ENCODE data around the gene HNRNPA2B1. TPM values are rescaled to one million over a fixed set of nuclear protein-coding genes. Genes with fewer than 3 reads are reported as not detected.
"Not testable (repeated sequence)": the region's sequence is repeated elsewhere in the genome, so short reads cannot be mapped to it uniquely, and the experiment has no call there.

HNRNPA2B1 gene
- total and polyA plus RNA-seq, 4 donors, result 165 to 1,155 (median 662) TPM

DNA sequence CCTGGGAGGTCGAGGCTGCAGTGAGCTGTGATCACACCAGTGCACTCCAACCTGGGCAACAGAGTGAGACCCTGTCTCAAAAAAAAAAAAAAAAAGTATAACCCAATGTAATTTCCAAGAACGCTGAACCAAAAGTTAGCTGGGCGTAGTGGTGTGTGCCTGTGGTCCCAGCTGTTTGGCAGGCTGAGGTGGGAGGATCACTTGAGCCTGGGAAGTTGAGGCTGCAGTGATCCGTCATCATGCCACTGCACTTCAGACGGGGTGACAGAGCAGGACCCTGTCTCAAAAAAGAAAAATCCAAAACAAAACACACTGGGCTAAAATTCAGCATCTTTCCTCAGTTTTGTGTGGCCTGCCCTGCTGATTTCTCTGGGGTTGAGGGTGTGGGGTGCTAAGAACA is 21.1 kb downstream of the HNRNPA2B1 start:
- Histone ChIP-seq H3K4me1 (ENCODE audit: control insufficient read depth, insufficient read depth, low read length) (no peaks in the 10 kb centered on the region), H3K27me3 (ENCODE audit: control insufficient read depth, insufficient read depth, low read length) (no peaks in the 10 kb centered on the region), H3K9me3 (ENCODE audit: control insufficient read depth, insufficient read depth, low read length) (no peaks in the 10 kb centered on the region), H3K4me3 (ENCODE audit: low read depth, low read length) (no peak overlapping the region), H3K27ac (ENCODE audit: low read depth, low read length) (no peak overlapping the region), H3K36me3 (ENCODE audit: control insufficient read depth, insufficient read depth, low read length) (no peaks in the 10 kb centered on the region)
- WGBS (ENCODE audit: insufficient coverage), result 96% methylated on average over 3 of the region's 5 CpGs
- DNase-seq (ENCODE audit: low read depth in 4 of 6, low spot score in 6 of 6), result no peak

DNA sequence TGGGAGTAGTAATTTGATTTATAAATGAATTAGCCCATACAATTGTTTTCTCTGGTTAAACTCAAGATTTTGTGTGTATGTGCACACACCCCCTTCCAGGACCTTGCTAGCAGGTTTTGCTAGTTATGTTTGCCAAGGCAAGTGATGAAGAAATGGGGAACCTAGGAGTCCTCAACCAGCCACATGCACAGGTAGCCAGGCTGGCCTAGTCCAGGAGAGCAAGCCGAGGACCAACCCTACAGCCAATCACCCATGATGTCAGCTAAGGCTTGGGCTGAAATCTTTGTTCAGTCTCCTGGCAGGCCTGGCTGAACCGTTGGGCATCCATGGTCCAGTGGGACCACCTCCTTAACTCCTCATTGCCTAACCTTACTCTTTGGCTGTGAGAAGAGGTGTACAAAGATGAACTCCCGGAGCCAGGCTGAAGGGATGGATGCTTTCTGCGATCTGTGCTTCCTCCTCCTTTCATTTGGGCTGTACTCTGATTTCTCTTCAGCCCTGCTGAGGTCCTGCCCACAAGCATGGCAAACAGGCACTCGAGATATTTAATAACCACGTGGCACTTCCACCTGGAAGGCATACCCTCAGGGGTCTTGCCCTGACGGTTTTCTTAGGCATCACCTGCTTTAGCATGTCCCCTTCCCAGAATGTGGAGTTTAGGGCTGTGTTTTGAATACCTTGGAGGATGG is 22.1 kb downstream of the HNRNPA2B1 start:
- Histone ChIP-seq H3K4me3 (ENCODE audit: low read depth, low read length) (no peak overlapping the region), H3K27ac (ENCODE audit: low read depth, low read length) (no peak overlapping the region)

DNA sequence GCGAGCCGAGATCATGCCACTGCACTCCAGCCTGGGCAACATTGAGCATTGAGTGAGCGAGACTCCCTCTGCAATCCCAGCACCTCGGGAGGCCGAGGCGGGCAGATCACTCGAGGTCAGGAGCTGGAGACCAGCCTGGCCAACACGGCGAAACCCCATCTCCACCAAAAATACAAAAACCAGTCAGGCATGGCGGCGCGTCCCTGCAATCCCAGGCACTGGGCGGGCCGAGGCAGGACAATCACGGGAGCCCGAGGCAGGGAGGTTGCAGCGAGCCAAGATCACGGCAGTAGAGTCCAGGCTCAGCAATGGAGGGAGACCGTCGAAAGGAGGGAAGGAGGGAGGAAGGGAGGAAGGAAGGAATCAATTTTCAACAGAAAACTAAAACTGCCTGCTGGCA is 23.3 kb downstream of the HNRNPA2B1 start:
- not testable (repeated sequence) for DNase-seq (ENCODE audit: low read depth in 4 of 6, low spot score in 6 of 6); H3K9me3 ChIP-seq (ENCODE audit: control insufficient read depth, insufficient read depth, low read length); H3K36me3 ChIP-seq (ENCODE audit: control insufficient read depth, insufficient read depth, low read length); H3K4me3 ChIP-seq (ENCODE audit: low read depth, low read length); H3K4me1 ChIP-seq (ENCODE audit: control insufficient read depth, insufficient read depth, low read length); H3K27me3 ChIP-seq (ENCODE audit: control insufficient read depth, insufficient read depth, low read length); H3K27ac ChIP-seq (ENCODE audit: low read depth, low read length)
- WGBS (ENCODE audit: insufficient coverage), result over 99% methylated on average over 16 of the region's 20 CpGs

More for the DNA sequence above, 22.1 kb downstream of the HNRNPA2B1 start:
- H3K9me3 ChIP-seq (ENCODE audit: control insufficient read depth, insufficient read depth, low read length), result no peaks in the 10 kb centered on the region
- H3K27me3 ChIP-seq (ENCODE audit: control insufficient read depth, insufficient read depth, low read length), result no peaks in the 10 kb centered on the region
- H3K4me1 ChIP-seq (ENCODE audit: control insufficient read depth, insufficient read depth, low read length), result no peaks in the 10 kb centered on the region
- DNase-seq (ENCODE audit: low read depth in 4 of 6, low spot score in 6 of 6), result no peak
- H3K36me3 ChIP-seq (ENCODE audit: control insufficient read depth, insufficient read depth, low read length), result no peaks in the 10 kb centered on the region
- 75% methylated on average over 7 of the region's 7 CpGs for WGBS (ENCODE audit: insufficient coverage)

DNA sequence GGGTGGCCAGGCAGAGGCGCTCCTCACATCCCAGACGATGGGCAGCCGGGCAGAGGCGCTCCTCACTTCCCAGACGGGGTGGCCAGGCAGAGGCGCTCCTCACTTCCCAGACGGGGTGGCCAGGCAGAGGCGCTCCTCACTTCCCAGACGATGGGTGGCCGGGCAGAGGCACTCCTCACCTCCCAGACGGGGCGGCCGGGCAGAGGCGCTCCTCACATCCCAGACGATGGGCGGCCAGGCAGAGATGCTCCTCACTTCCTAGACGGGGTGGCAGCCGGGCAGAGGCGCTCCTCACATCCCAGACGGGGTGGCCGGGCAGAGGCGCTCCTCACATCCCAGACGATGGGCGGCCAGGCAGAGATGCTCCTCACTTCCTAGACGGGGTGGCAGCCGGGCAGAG is 23.9 kb downstream of the HNRNPA2B1 start:
- H3K36me3 ChIP-seq (ENCODE audit: control insufficient read depth, insufficient read depth, low read length); H3K27ac ChIP-seq (ENCODE audit: low read depth, low read length); H3K4me3 ChIP-seq (ENCODE audit: low read depth, low read length); DNase-seq (ENCODE audit: low read depth in 4 of 6, low spot score in 6 of 6); H3K9me3 ChIP-seq (ENCODE audit: control insufficient read depth, insufficient read depth, low read length); H3K4me1 ChIP-seq (ENCODE audit: control insufficient read depth, insufficient read depth, low read length); H3K27me3 ChIP-seq (ENCODE audit: control insufficient read depth, insufficient read depth, low read length): not testable (repeated sequence)
- no CpG with 5 or more reads among the region's 26 CpGs for WGBS (ENCODE audit: insufficient coverage)

DNA sequence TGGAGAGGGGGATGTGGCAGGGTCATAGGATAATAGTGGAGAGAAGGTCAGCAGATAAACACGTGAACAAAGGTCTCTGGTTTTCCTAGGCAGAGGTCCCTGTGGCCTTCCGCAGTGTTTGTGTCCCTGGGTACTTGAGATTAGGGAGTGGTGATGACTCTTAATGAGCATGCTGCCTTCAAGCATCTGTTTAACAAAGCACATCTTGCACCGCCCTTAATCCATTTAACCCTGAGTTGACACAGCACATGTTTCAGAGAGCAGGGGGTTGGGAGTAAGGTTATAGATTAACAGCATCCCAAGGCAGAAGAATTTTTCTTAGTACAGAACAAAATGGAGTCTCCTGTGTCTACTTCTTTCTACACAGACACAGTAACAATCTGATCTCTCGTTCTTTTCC is 24.6 kb downstream of the HNRNPA2B1 start:
- not testable (repeated sequence) for H3K9me3 ChIP-seq (ENCODE audit: control insufficient read depth, insufficient read depth, low read length); H3K4me3 ChIP-seq (ENCODE audit: low read depth, low read length); H3K27me3 ChIP-seq (ENCODE audit: control insufficient read depth, insufficient read depth, low read length); DNase-seq (ENCODE audit: low read depth in 4 of 6, low spot score in 6 of 6); H3K36me3 ChIP-seq (ENCODE audit: control insufficient read depth, insufficient read depth, low read length); H3K27ac ChIP-seq (ENCODE audit: low read depth, low read length); H3K4me1 ChIP-seq (ENCODE audit: control insufficient read depth, insufficient read depth, low read length)
- WGBS (ENCODE audit: insufficient coverage), result no CpG with 5 or more reads among the region's 4 CpGs

DNA sequence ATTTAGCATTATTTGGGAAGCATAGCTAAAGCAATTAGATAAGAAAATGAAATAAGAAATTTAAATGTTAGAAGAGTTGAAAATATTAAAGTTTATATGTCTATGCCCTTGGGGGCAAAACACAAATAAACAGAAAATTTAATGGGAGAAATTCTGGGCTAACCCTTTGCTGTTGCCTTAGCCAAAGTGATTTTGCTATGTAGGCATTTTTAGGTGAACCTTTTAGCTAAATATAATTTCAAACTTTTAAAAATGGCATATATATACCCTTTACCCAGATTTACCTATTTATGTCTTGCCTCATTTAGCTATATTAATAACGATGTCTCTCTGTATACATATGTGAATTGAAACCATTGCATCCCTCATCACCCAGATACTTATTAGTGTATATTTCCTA is 28.5 kb downstream of the HNRNPA2B1 start:
- H3K27me3 ChIP-seq (ENCODE audit: control insufficient read depth, insufficient read depth, low read length), result no peaks in the 10 kb centered on the region
- no peaks in the 10 kb centered on the region for H3K36me3 ChIP-seq (ENCODE audit: control insufficient read depth, insufficient read depth, low read length)
- no CpG with 5 or more reads among the region's 1 CpG for WGBS (ENCODE audit: insufficient coverage)
- H3K27ac ChIP-seq (ENCODE audit: low read depth, low read length), result no peak overlapping the region
- no peaks in the 10 kb centered on the region for H3K9me3 ChIP-seq (ENCODE audit: control insufficient read depth, insufficient read depth, low read length)
- DNase-seq (ENCODE audit: low read depth in 4 of 6, low spot score in 6 of 6), result no peak
- no peaks in the 10 kb centered on the region for H3K4me1 ChIP-seq (ENCODE audit: control insufficient read depth, insufficient read depth, low read length)
- no peak overlapping the region for H3K4me3 ChIP-seq (ENCODE audit: low read depth, low read length)

DNA sequence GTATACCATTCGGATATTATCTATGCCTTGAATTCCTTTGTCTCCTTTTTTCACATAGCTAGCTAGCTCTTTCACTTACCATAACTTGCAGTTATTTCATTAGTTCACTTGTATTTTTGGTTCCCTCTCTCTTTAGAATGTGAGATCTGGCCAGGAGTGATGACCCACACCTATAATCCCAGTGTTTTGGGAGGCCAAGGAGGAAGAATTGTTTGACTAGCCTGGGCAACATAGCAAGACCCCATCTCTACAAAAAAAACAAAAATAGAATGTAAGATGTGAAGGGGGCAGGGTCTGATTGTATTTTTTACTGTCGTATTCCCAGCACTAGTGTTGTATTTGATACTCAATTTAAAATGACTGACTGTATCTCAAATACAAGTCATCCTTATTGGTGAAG is 28.9 kb downstream of the HNRNPA2B1 start:
- no peaks in the 10 kb centered on the region for H3K36me3 ChIP-seq (ENCODE audit: control insufficient read depth, insufficient read depth, low read length)
- no peaks in the 10 kb centered on the region for H3K27me3 ChIP-seq (ENCODE audit: control insufficient read depth, insufficient read depth, low read length)
- H3K4me1 ChIP-seq (ENCODE audit: control insufficient read depth, insufficient read depth, low read length), result no peaks in the 10 kb centered on the region
- no CpG with 5 or more reads among the region's 2 CpGs for WGBS (ENCODE audit: insufficient coverage)
- H3K4me3 ChIP-seq (ENCODE audit: low read depth, low read length), result no peak overlapping the region
- H3K27ac ChIP-seq (ENCODE audit: low read depth, low read length), result no peak overlapping the region
- no peaks in the 10 kb centered on the region for H3K9me3 ChIP-seq (ENCODE audit: control insufficient read depth, insufficient read depth, low read length)
- no peak for DNase-seq (ENCODE audit: low read depth in 4 of 6, low spot score in 6 of 6)

DNA sequence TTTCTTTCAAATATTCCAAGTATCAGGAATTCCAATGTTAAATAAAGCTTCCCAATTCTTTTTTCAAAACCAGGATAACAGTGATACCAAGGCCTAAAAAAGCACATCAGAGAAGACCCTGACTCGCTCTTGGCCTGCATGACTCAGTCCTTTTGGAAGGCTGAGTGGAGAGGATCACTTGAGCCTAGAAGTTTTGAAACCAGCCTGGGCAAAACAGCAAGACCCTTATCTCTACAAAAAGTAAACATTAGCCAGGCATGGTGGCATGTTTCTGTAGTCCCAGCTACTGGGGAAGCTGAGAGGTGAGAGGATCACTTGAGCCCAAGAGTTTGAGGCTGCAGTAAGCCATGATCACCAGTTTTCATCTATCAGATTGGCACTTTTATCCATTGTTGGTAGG is 29.9 kb downstream of the HNRNPA2B1 start:
- DNase-seq (ENCODE audit: low read depth in 4 of 6, low spot score in 6 of 6), result no peak
- Histone ChIP-seq H3K36me3 (ENCODE audit: control insufficient read depth, insufficient read depth, low read length) (no peaks in the 10 kb centered on the region), H3K4me1 (ENCODE audit: control insufficient read depth, insufficient read depth, low read length) (peaks cover 3% of the 10 kb centered on the region), H3K27me3 (ENCODE audit: control insufficient read depth, insufficient read depth, low read length) (no peaks in the 10 kb centered on the region), H3K27ac (ENCODE audit: low read depth, low read length) (no peak overlapping the region), H3K9me3 (ENCODE audit: control insufficient read depth, insufficient read depth, low read length) (no peaks in the 10 kb centered on the region), H3K4me3 (ENCODE audit: low read depth, low read length) (no peak overlapping the region)
- WGBS (ENCODE audit: insufficient coverage), result 100% methylated on average over 1 of the region's 1 CpG

DNA sequence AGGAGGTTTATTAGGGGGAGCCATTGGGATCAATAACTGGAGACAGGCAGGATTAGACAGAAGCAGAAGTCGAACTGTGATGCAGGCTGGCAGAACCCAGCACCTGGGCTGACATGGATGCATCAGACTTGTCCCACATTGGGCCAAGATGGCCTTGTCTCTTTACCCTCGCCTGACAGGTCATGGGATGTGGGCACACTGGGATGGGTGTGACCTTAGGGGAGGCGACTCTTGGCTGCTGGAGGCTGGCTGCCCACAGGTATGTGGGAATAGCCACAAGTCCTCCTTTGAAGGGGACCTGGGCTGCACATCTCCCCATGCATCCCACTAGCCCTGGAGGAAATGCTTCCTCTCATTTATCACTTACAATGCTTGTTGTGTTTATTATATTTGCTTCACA is 31.3 kb downstream of the HNRNPA2B1 start:
- Histone ChIP-seq H3K4me3 (ENCODE audit: low read depth, low read length) (no peak overlapping the region), H3K27me3 (ENCODE audit: control insufficient read depth, insufficient read depth, low read length) (no peaks in the 10 kb centered on the region), H3K36me3 (ENCODE audit: control insufficient read depth, insufficient read depth, low read length) (no peaks in the 10 kb centered on the region), H3K4me1 (ENCODE audit: control insufficient read depth, insufficient read depth, low read length) (peaks cover 3% of the 10 kb centered on the region), H3K27ac (ENCODE audit: low read depth, low read length) (no peak overlapping the region), H3K9me3 (ENCODE audit: control insufficient read depth, insufficient read depth, low read length) (no peaks in the 10 kb centered on the region)
- 83% methylated on average over 1 of the region's 3 CpGs for WGBS (ENCODE audit: insufficient coverage)
- DNase-seq (ENCODE audit: low read depth in 4 of 6, low spot score in 6 of 6), result no peak

DNA sequence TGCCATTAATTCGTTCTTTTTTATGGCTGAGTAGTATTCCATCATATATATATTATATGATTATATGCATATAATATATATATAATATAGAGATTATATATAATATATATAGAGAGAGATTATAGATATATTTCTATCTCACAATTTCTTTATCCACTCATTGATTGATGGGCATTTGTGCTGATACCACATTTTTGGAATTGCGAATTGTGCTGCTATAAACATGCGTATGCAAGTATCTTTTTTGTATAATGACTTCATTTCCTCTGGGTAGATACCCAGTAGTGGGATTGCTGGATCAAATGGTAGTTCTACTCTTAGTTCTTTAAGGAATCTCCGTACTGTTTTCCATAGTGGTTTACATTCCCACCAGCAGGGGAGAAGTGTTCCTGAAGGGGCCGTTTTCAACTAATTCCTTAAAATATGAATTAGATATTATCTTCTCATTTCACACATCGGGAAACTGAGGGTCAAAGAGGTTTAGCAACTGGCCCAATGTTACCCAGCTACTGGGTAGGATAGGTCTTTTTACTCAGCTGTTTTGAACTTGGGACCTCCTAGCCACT is 32.0 kb downstream of the HNRNPA2B1 start:
- Histone ChIP-seq H3K4me1 (ENCODE audit: control insufficient read depth, insufficient read depth, low read length) (peaks cover 3% of the 10 kb centered on the region), H3K27me3 (ENCODE audit: control insufficient read depth, insufficient read depth, low read length) (no peaks in the 10 kb centered on the region), H3K36me3 (ENCODE audit: control insufficient read depth, insufficient read depth, low read length) (no peaks in the 10 kb centered on the region), H3K27ac (ENCODE audit: low read depth, low read length) (no peak overlapping the region), H3K4me3 (ENCODE audit: low read depth, low read length) (no peak overlapping the region), H3K9me3 (ENCODE audit: control insufficient read depth, insufficient read depth, low read length) (no peaks in the 10 kb centered on the region)
- no peak for DNase-seq (ENCODE audit: low read depth in 4 of 6, low spot score in 6 of 6)
- WGBS (ENCODE audit: insufficient coverage), result no CpG with 5 or more reads among the region's 6 CpGs

Data from spinal cord (tissue), 10 donors.